SK-N-SH (cell line): ENCODE results near the gene MLYCD. TPM values are rescaled to one million over a fixed set of nuclear protein-coding genes. Genes with fewer than 3 reads are reported as not detected.

Source experiments
- CTCF ChIA-PET: fragments of 300-600, 350-600 bp; formaldehyde crosslinking; extraction: SDS; loops from one replicate; lab custom pipeline; 2021; lab: Yijun Ruan, JAX
- POLR2A ChIA-PET: fragments of 350-600 bp; sonication (Branson Sonifier 250); formaldehyde crosslinking; extraction: SDS; loops from one replicate; lab custom pipeline; 2020; ENCODE audit warnings: antibody characterized with exemption, inconsistent platforms; lab: Yijun Ruan, JAX
- DNase-seq: peaks from one replicate; pipeline ENCODE4 v3.0.0; 2012
- H2AFZ ChIP-seq: fragments of 200-600 bp; sonication (generic); 2 replicates; pipeline ENCODE4 v1.8.1; 2016; ENCODE audit warnings: antibody characterized with exemption, mild to moderate bottlenecking, low read depth
- H3F3A ChIP-seq: fragments of 200-600 bp; sonication (generic); replicated peaks from 2 replicates; pipeline ENCODE3; 2016; ENCODE audit warnings: antibody characterized with exemption, mild to moderate bottlenecking; ENCODE audit not compliant: insufficient read depth
- H3K27ac ChIP-seq, 2 experiments: fragments of 200-500 bp in 1 of 2; fragments of 200-600 bp in 1 of 2; sonication (Bioruptor generic) in 1 of 2; sonication (generic), shearing (Covaris generic) in 1 of 2; 2 replicates each; pipeline versions ENCODE4 v1.5.1 to v1.6.1; 2014 to 2016; ENCODE audit warnings: low read depth in 2 of 2, inconsistent platforms in 1 of 2, low read length in 1 of 2, mild to moderate bottlenecking in 1 of 2, mixed read lengths in 1 of 2
- H3K27me3 ChIP-seq: fragments of 200-600 bp; sonication (generic), shearing (Covaris generic); 2 replicates; pipeline ENCODE4 v1.6.1; 2016; ENCODE audit warnings: mixed run types; ENCODE audit not compliant: insufficient read depth
- H3K36me3 ChIP-seq, 2 experiments: fragments of 200-500 bp in 1 of 2; fragments of 200-600 bp in 1 of 2; sonication (Bioruptor generic) in 1 of 2; sonication (generic) in 1 of 2; replicated peaks in 1 of 2; 2 replicates each; pipeline versions ENCODE3 to v1.5.1; 2014 to 2016; ENCODE audit warnings: low read length in 1 of 2, mild to moderate bottlenecking in 1 of 2; ENCODE audit not compliant: insufficient read depth in 2 of 2, control insufficient read depth in 1 of 2
- H3K4me1 ChIP-seq, 2 experiments: fragments of 200-500 bp in 1 of 2; fragments of 200-600 bp in 1 of 2; sonication (Bioruptor generic) in 1 of 2; sonication (generic), shearing (Covaris generic) in 1 of 2; 2 replicates each; pipeline versions ENCODE4 v1.5.1 to v1.6.1; 2014 to 2016; ENCODE audit warnings: low read depth in 1 of 2, low read length in 1 of 2, mixed run types in 1 of 2; ENCODE audit not compliant: insufficient read depth in 2 of 2, control insufficient read depth in 1 of 2
- H3K4me2 ChIP-seq: fragments of 200-600 bp; sonication (generic), shearing (Covaris generic); 2 replicates; pipeline ENCODE4 v1.6.1; 2017; ENCODE audit warnings: mixed run types
- H3K4me3 ChIP-seq, 2 experiments: fragments of 200-500 bp in 1 of 2; fragments of 200-600 bp in 1 of 2; sonication (Bioruptor generic) in 1 of 2; sonication (generic), shearing (Covaris generic) in 1 of 2; 2 replicates each; pipeline versions ENCODE4 v1.5.1 to v1.8.1; 2014 to 2016; ENCODE audit warnings: low read depth in 2 of 2, inconsistent platforms in 1 of 2, low read length in 1 of 2, mild to moderate bottlenecking in 1 of 2, mixed read lengths in 1 of 2, moderate library complexity in 1 of 2
- H3K79me2 ChIP-seq: fragments of 200-600 bp; sonication (generic); 2 replicates; pipeline ENCODE4 v1.8.1; 2017; ENCODE audit warnings: mild to moderate bottlenecking; ENCODE audit not compliant: insufficient read depth
- H3K9ac ChIP-seq: fragments of 200-600 bp; sonication (generic); 2 replicates; pipeline ENCODE4 v1.6.1; 2017; ENCODE audit warnings: mixed run types
- H3K9me2 ChIP-seq: fragments of 200-600 bp; sonication (generic); 2 replicates; pipeline ENCODE4 v1.6.1; 2017; ENCODE audit warnings: mixed run types
- H3K9me3 ChIP-seq: fragments of 200-600 bp; sonication (generic); 2 replicates; pipeline ENCODE4 v1.6.1; 2017; ENCODE audit warnings: mixed run types, mild to moderate bottlenecking, moderate library complexity
- H4K20me1 ChIP-seq: fragments of 200-600 bp; sonication (generic); 2 replicates; pipeline ENCODE4 v1.6.1; 2017; ENCODE audit warnings: mild to moderate bottlenecking, mixed run types; ENCODE audit not compliant: insufficient read depth
- EZH2phosphoT487 ChIP-seq: fragments of 200-600 bp; sonication (generic); IDR thresholded peaks from 2 replicates; pipeline ENCODE4 v1.6.1; 2017; ENCODE audit warnings: low read depth, mixed run types, mild to moderate bottlenecking, antibody characterized with exemption, moderate library complexity, borderline replicate concordance
- FOXJ3 ChIP-seq: sonication (generic); formaldehyde crosslinking; IDR thresholded peaks from 2 replicates; pipeline ENCODE4 v1.5.1; 2020; ENCODE audit warnings: mild to moderate bottlenecking, missing genetic modification reagents
- GABPA ChIP-seq: IDR thresholded peaks from 2 replicates; pipeline ENCODE4 v1.4.0; 2012; ENCODE audit warnings: low read depth, mild to moderate bottlenecking
- GATA2 ChIP-seq: sonication (generic); formaldehyde crosslinking; IDR thresholded peaks from 2 replicates; pipeline ENCODE4 v1.5.0; 2020; ENCODE audit warnings: mild to moderate bottlenecking, missing genetic modification reagents
- JUND ChIP-seq: IDR thresholded peaks from 2 replicates; pipeline ENCODE4 v1.4.0; 2012
- MEF2A ChIP-seq: IDR thresholded peaks from 2 replicates; pipeline ENCODE4 v1.4.0; 2012; ENCODE audit warnings: low read depth, borderline replicate concordance
- NFIC ChIP-seq: IDR thresholded peaks from 2 replicates; pipeline ENCODE4 v1.4.0; 2012; ENCODE audit warnings: borderline replicate concordance
- POLR2AphosphoS5 ChIP-seq: IDR thresholded peaks from 2 replicates; pipeline ENCODE4 v1.6.1; 2012; ENCODE audit warnings: low read depth, low read length
- REST ChIP-seq: IDR thresholded peaks from 2 replicates; pipeline ENCODE4 v1.6.1; 2012; ENCODE audit warnings: mild to moderate bottlenecking, low read depth, low read length, moderate library complexity
- RFX5 ChIP-seq: IDR thresholded peaks from 2 replicates; pipeline ENCODE4 v1.6.1; 2012; ENCODE audit warnings: mild to moderate bottlenecking, improper control_type of control experiment, low read length
- SIN3A ChIP-seq: IDR thresholded peaks from 2 replicates; pipeline ENCODE4 v1.6.1; 2012; ENCODE audit warnings: low read depth, mild to moderate bottlenecking, low read length, moderate library complexity, borderline replicate concordance
- TAF1 ChIP-seq: IDR thresholded peaks from 2 replicates; pipeline ENCODE4 v1.6.1; 2012; ENCODE audit warnings: low read depth, mild to moderate bottlenecking, low read length, moderate library complexity, borderline replicate concordance
- TEAD4 ChIP-seq: IDR thresholded peaks from 2 replicates; pipeline ENCODE4 v1.4.0; 2012; ENCODE audit warnings: mild to moderate bottlenecking, borderline replicate concordance; ENCODE audit not compliant: insufficient read depth
- USF1 ChIP-seq: IDR thresholded peaks from 2 replicates; pipeline ENCODE4 v1.4.0; 2012; ENCODE audit warnings: low read depth, borderline replicate concordance
- WGBS: methylation state at CpG from one replicate; pipeline ENCODE4 v1.1.6; 2017; ENCODE audit warnings: low lambda C conversion rate; 5-methylcytosine and 5-hydroxymethylcytosine counted together
- polyA plus RNA-seq, 3 experiments: library from polyadenylated mRNA; depleted of rRNA; stranded (reverse); fragments of >200 nt; gene quantifications; 2 replicates each; pipeline ENCODE4 v1.2.3, GENCODE V29; 2012
- TF ChIP-seq, protein P1 (sequence below): IDR thresholded peaks from 2 replicates; pipeline ENCODE4 v1.4.0; 2012; ENCODE audit warnings: low read depth
- TF ChIP-seq, protein P2 (sequence below): IDR thresholded peaks from 2 replicates; pipeline ENCODE4 v1.4.0; 2012; ENCODE audit warnings: low read depth, borderline replicate concordance

Gene MLYCD
- polyA plus RNA-seq, 1 of the 3 experiments (the other 2 are of a cell fraction): 2.4 TPM

GRCh38 chr16:83928341-83929055 lies 29.6 kb downstream of the MLYCD start:
- no peak overlapping the region for H3K4me2 ChIP-seq
- no peak overlapping the region for H3K9ac ChIP-seq
- no peaks in the 10 kb centered on the region for H3K79me2 ChIP-seq
- H4K20me1 ChIP-seq: no peaks in the 10 kb centered on the region
- no peaks in the 10 kb centered on the region for H3K9me2 ChIP-seq
- H3K36me3 ChIP-seq: no peaks in the 10 kb centered on the region
- no peaks in the 10 kb centered on the region for H3K27me3 ChIP-seq
- peaks cover 0 to 11% of the 10 kb centered on the region in 2 experiments; a peak in 1 of 4 replicates for H3K4me1 ChIP-seq
- H3K4me3 ChIP-seq: no peak overlapping the region
- no peak for TF ChIP-seq MEF2A
- TF ChIP-seq JUND: no peak
- TF ChIP-seq GABPA: no peak
- TF ChIP-seq GATA2 (CRISPR knock-in tag): no peak
- TF ChIP-seq POLR2AphosphoS5: no peak
- no peak for TF ChIP-seq FOXJ3 (CRISPR knock-in tag)
- no peak for TF ChIP-seq EZH2phosphoT487
- no peak for TF ChIP-seq TEAD4
- no peak for TF ChIP-seq USF1
- TF ChIP-seq TAF1: no peak
- TF ChIP-seq SIN3A: no peak
- TF ChIP-seq, protein P1, sequence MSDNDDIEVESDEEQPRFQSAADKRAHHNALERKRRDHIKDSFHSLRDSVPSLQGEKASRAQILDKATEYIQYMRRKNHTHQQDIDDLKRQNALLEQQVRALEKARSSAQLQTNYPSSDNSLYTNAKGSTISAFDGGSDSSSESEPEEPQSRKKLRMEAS: no peak
- TF ChIP-seq REST: no peak
- no peak for TF ChIP-seq RFX5
- TF ChIP-seq, protein P2, sequence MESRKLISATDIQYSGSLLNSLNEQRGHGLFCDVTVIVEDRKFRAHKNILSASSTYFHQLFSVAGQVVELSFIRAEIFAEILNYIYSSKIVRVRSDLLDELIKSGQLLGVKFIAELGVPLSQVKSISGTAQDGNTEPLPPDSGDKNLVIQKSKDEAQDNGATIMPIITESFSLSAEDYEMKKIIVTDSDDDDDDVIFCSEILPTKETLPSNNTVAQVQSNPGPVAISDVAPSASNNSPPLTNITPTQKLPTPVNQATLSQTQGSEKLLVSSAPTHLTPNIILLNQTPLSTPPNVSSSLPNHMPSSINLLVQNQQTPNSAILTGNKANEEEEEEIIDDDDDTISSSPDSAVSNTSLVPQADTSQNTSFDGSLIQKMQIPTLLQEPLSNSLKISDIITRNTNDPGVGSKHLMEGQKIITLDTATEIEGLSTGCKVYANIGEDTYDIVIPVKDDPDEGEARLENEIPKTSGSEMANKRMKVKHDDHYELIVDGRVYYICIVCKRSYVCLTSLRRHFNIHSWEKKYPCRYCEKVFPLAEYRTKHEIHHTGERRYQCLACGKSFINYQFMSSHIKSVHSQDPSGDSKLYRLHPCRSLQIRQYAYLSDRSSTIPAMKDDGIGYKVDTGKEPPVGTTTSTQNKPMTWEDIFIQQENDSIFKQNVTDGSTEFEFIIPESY: no peak
- no peak for TF ChIP-seq NFIC
- DNase-seq: no peak
- H2AFZ ChIP-seq: no peak overlapping the region
- no peaks in the 10 kb centered on the region for H3F3A ChIP-seq
- no peak overlapping the region for H3K27ac ChIP-seq
- no peaks in the 10 kb centered on the region for H3K9me3 ChIP-seq
- ChIA-PET POLR2A (interaction anchor here (0.6 kb wide), 1 partner anchor 1152 kb away, joined by 3 read pairs; no protein-coding TSS in a partner anchor), CTCF (interaction anchor here (1.2 to 4.1 kb wide), 9 partner anchors 15 to 137 kb away, joined by 4 to 27 read pairs (median 13); partner anchors contain the start of genes MLYCD and OSGIN1)
- 94% methylated on average over 8 of the region's 16 CpGs for whole genome bisulfite sequencing
